ENCODE data around the gene EIF2D. TPM values are rescaled to one million over a fixed set of nuclear protein-coding genes. Genes with fewer than 3 reads are reported as not detected.

EIF2D gene
- total and polyA plus RNA-seq, 2 experiments from 2014 or later = 45.7 to 67.2 TPM

- TF ChIP-seq CTCF (IDR thresholded peaks at IDR 0.05; ENCODE audit: low read depth, low read length) = no peak
- H3K36me3 ChIP-seq = peaks cover 55% of the 10 kb centered on the region
- no peaks in the 10 kb centered on the region for H3K4me1 ChIP-seq (ENCODE audit: low read depth)
- H3K27me3 ChIP-seq = no peaks in the 10 kb centered on the region
- peak in 1 of 2 donors; percentile 96 for DNase-seq (ENCODE audit: low read depth in 1 of 2, low spot score in 1 of 2)
- no peak overlapping the region for H3K4me3 ChIP-seq
- peak overlapping the region; percentile 60 for H3K27ac ChIP-seq
- H3K9me3 ChIP-seq (ENCODE audit: low read depth) = no peaks in the 10 kb centered on the region
Observed at GRCh38 chr1:206589206-206589605, 23.1 kb downstream of the EIF2D start.

GRCh38 chr1:206588492-206588891 is 23.8 kb downstream of the EIF2D start:
- Histone ChIP-seq H3K27me3 (no peaks in the 10 kb centered on the region), H3K36me3 (peaks cover 56% of the 10 kb centered on the region), H3K27ac (peak overlapping the region; percentile 60), H3K4me1 (ENCODE audit: low read depth) (peaks cover under 1% of the 10 kb centered on the region), H3K9me3 (ENCODE audit: low read depth) (no peaks in the 10 kb centered on the region), H3K4me3 (no peak overlapping the region)
- no peak for TF ChIP-seq CTCF (IDR thresholded peaks at IDR 0.05; ENCODE audit: low read depth, low read length)
- DNase-seq (ENCODE audit: low read depth in 1 of 2, low spot score in 1 of 2) = peak in 1 of 2 donors; percentile 38

DNA sequence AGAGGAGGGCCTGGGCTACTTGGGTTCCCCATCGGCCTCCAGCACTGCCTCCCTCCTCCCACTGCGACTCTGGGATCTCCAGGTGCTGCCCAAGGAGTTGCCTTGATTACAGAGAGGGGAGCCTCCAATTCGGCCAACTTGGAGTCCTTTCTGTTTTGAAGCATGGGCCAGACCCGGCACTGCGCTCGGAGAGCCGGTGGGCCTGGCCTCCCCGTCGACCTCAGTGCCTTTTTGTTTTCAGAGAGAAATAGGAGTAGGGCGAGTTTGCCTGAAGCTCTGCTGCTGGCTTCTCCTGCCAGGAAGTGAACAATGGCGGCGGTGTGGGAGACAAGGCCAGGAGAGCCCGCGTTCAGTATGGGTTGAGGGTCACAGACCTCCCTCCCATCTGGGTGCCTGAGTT is 24.4 kb downstream of the EIF2D start:
- no peak for TF ChIP-seq CTCF (IDR thresholded peaks at IDR 0.05; ENCODE audit: low read depth, low read length)
- H3K9me3 ChIP-seq (ENCODE audit: low read depth) = no peaks in the 10 kb centered on the region
- no peaks in the 10 kb centered on the region for H3K27me3 ChIP-seq
- H3K4me1 ChIP-seq (ENCODE audit: low read depth) = peaks cover 3% of the 10 kb centered on the region
- no peak overlapping the region for H3K4me3 ChIP-seq
- peak overlapping the region; percentile 60 for H3K27ac ChIP-seq
- peaks cover 53% of the 10 kb centered on the region for H3K36me3 ChIP-seq
- DNase-seq (ENCODE audit: low read depth in 1 of 2, low spot score in 1 of 2) = no peak

- peak overlapping the region; percentile 30 for H3K27ac ChIP-seq
- H3K36me3 ChIP-seq = peaks cover 43% of the 10 kb centered on the region
- no peak for TF ChIP-seq CTCF (IDR thresholded peaks at IDR 0.05; ENCODE audit: low read depth, low read length)
- no peaks in the 10 kb centered on the region for H3K9me3 ChIP-seq (ENCODE audit: low read depth)
- no peak overlapping the region for H3K4me3 ChIP-seq
- peaks cover 3% of the 10 kb centered on the region for H3K4me1 ChIP-seq (ENCODE audit: low read depth)
- no peak for DNase-seq (ENCODE audit: low read depth in 1 of 2, low spot score in 1 of 2)
- H3K27me3 ChIP-seq = no peaks in the 10 kb centered on the region
Observed at GRCh38 chr1:206586501-206587445, 25.5 kb downstream of the EIF2D start.

- peaks cover 41% of the 10 kb centered on the region for H3K36me3 ChIP-seq
- DNase-seq (ENCODE audit: low read depth in 1 of 2, low spot score in 1 of 2) = no peak
- no peaks in the 10 kb centered on the region for H3K9me3 ChIP-seq (ENCODE audit: low read depth)
- no peak for TF ChIP-seq CTCF (IDR thresholded peaks at IDR 0.05; ENCODE audit: low read depth, low read length)
- no peak overlapping the region for H3K27ac ChIP-seq
- H3K27me3 ChIP-seq = no peaks in the 10 kb centered on the region
- H3K4me3 ChIP-seq = no peak overlapping the region
- peaks cover 3% of the 10 kb centered on the region for H3K4me1 ChIP-seq (ENCODE audit: low read depth)
Observed at GRCh38 chr1:206584683-206585082, 27.6 kb downstream of the EIF2D start.

All from cardiac muscle cell (in vitro differentiated cells and primary cell).